ENCODE measurements around the gene PPP2R5C. TPM values are rescaled to one million over a fixed set of nuclear protein-coding genes. Genes with fewer than 3 reads are reported as not detected.

Gene PPP2R5C
- total and polyA plus RNA-seq, 2 of the 8 experiments (the other 6 are each of a cell fraction or from before 2014, with no cell fraction given), result 49.6 to 95.9 TPM

GRCh38 chr14:101889366-101889765 lies 127.9 kb downstream of the PPP2R5C start:
- Histone ChIP-seq H3K79me1 (ENCODE audit: low read depth, low read length) (no peaks in the 10 kb centered on the region), H2AK5ac (ENCODE audit: low read depth, low read length) (no peak overlapping the region), H4K8ac (ENCODE audit: extremely low read depth, insufficient read depth, low read length) (no peak overlapping the region), H3K79me2 (ENCODE audit: control insufficient read depth in 1 of 2, insufficient read depth in 2 of 2, low read length in 2 of 2) (no peaks in the 10 kb centered on the region), H3K4me2 (ENCODE audit: insufficient read depth in 1 of 2, low read depth in 2 of 2, low read length in 2 of 2) (no peak overlapping the region), H3K23ac (ENCODE audit: insufficient read length) (no peak overlapping the region), H3K9me3 (ENCODE audit: insufficient read depth in 2 of 2, low read depth in 1 of 2, low read length in 1 of 2) (no peaks in the 10 kb centered on the region), H3K4me1 (replicated peaks in 1 of 4; ENCODE audit: control insufficient read depth in 3 of 4, insufficient read depth in 4 of 4, low read length in 3 of 4) (no peaks in the 10 kb centered on the region), H3K18ac (ENCODE audit: extremely low read depth, low read length) (no peak overlapping the region), H4K91ac (replicated peaks; ENCODE audit: insufficient read length, low read length) (no peak overlapping the region), H2BK5ac (ENCODE audit: low read depth, low read length) (no peak overlapping the region; the same call in 1 of the 2 replicates), H2AFZ (ENCODE audit: low read length) (no peak overlapping the region), H3K56ac (replicated peaks; ENCODE audit: insufficient read length, low read depth, low read length) (no peak overlapping the region), H3K27me3 (replicated peaks in 1 of 4; ENCODE audit: control insufficient read depth in 3 of 4, extremely low read depth in 1 of 4, insufficient read depth in 3 of 4, low read length in 3 of 4) (no peaks in the 10 kb centered on the region), H3K4ac (replicated peaks; ENCODE audit: insufficient read length, low read depth, low read length) (no peak overlapping the region), H4K20me1 (replicated peaks in 1 of 2; ENCODE audit: control insufficient read depth in 1 of 2, insufficient read depth in 2 of 2, low read length in 2 of 2) (peaks cover 0 to 4% of the 10 kb centered on the region in 2 experiments), H3K4me3 (ENCODE audit: extremely low read depth in 1 of 4, insufficient read depth in 2 of 4, low read depth in 3 of 4, low read length in 4 of 4) (no peak overlapping the region), H2BK12ac (ENCODE audit: low read depth, low read length) (no peak overlapping the region), H2BK15ac (ENCODE audit: low read length) (no peak overlapping the region), H3K36me3 (ENCODE audit: control insufficient read depth in 2 of 4, insufficient read depth in 4 of 4, low read length in 3 of 4) (peaks cover under 1 to 11% (median 5%) of the 10 kb centered on the region in 4 experiments; a peak in 4 of 8 replicates), H3K9ac (replicated peaks in 1 of 4; ENCODE audit: extremely low read depth in 1 of 4, low read depth in 3 of 4, low read length in 3 of 4) (no peak overlapping the region), H3K27ac (ENCODE audit: low read depth, low read length) (no peak overlapping the region; the same call in 1 of the 2 replicates), H2BK120ac (replicated peaks; ENCODE audit: low read depth, low read length) (no peak overlapping the region), H4K5ac (ENCODE audit: insufficient read length, low read depth, low read length) (no peak overlapping the region), H2BK20ac (ENCODE audit: low read length) (no peak overlapping the region), H3K23me2 (ENCODE audit: low read depth, low read length) (no peaks in the 10 kb centered on the region), H3K14ac (ENCODE audit: insufficient read length) (no peak overlapping the region)
- 89% methylated on average over 10 of the region's 10 CpGs; no CpG with 5 or more reads in 1 of the 2 experiments for WGBS, 2 experiments (ENCODE audit: extremely low coverage in 1 of 2, insufficient coverage in 1 of 2, insufficient read length in 1 of 2, insufficient replicate concordance in 2 of 2, low coverage in 1 of 2, low lambda C conversion rate in 2 of 2, missing lambda C conversion rate in 1 of 2)
- POLR2A ChIA-PET (ENCODE audit: partially characterized antibody), result no interaction called here
- TF ChIP-seq JUN (IDR thresholded peaks at IDR 0.05; ENCODE audit: low read depth, low read length) (no peak), NANOG (IDR thresholded peaks at IDR 0.05; ENCODE audit: insufficient read depth, low read depth, low read length, poor library complexity, severe bottlenecking) (no peak)
- FAIRE-seq (no peak), DNase-seq (ENCODE audit: low read depth in 1 of 2, low spot score in 2 of 2) (no peak)
- CTCF ChIA-PET (ENCODE audit: partially characterized antibody), result interaction anchor here (1.3 kb wide), 1 partner anchor 39 kb away, joined by 4 read pairs; no protein-coding TSS in a partner anchor
